Mesothelial cell of epicardium (in vitro differentiated cells): ENCODE measurements around the gene ZBTB47. TPM values are rescaled to one million over a fixed set of nuclear protein-coding genes. Genes with fewer than 3 reads are reported as not detected.
A peak's percentile ranks its signal among the peaks of the same experiment; 100 is the strongest.

Experiments used
- DNase-seq, 2 experiments: peaks; one replicate each; pipeline ENCODE4 v3.0.0; 2021; ENCODE audit warnings: low spot score in 2 of 2; ENCODE audit not compliant: unreplicated experiment in 2 of 2
- H3K27ac Mint-ChIP-seq: 2 replicates; pipeline ENCODE4 v1.8.0; 2021; ENCODE audit warnings: mixed read lengths
- H3K27me3 Mint-ChIP-seq: 2 replicates; pipeline ENCODE4 v1.8.0; 2021; ENCODE audit warnings: low read depth, mixed read lengths
- H3K36me3 Mint-ChIP-seq: 2 replicates; pipeline ENCODE4 v1.8.0; 2021; ENCODE audit warnings: mixed read lengths
- H3K4me1 Mint-ChIP-seq: 2 replicates; pipeline ENCODE4 v1.8.0; 2021; ENCODE audit warnings: mixed read lengths
- H3K4me3 Mint-ChIP-seq: 2 replicates; pipeline ENCODE4 v1.8.0; 2021; ENCODE audit warnings: mild to moderate bottlenecking, moderate library complexity, mixed read lengths
- H3K9me3 Mint-ChIP-seq: 2 replicates; pipeline ENCODE4 v1.8.0; 2021; ENCODE audit warnings: mixed read lengths
- CTCF ChIP-seq: fragments of 200-600 bp; sonication (generic); IDR thresholded peaks from one replicate; pipeline ENCODE4 v1.5.0; 2021; ENCODE audit warnings: antibody characterized with exemption; ENCODE audit not compliant: unreplicated experiment
- total RNA-seq: library from RNA; stranded (reverse); gene quantifications from 3 replicates; pipeline ENCODE4 v1.2.1, GENCODE V29; 2021

ZBTB47 gene
- total RNA-seq, 1 donor from 2014 or later: 23.6 TPM

GRCh38 chr3:42698216-42698910 is 44.9 kb downstream of the ZBTB47 start:
- no peak for DNase-seq
- Mint-ChIP-seq H3K4me1 (no peaks in the 10 kb centered on the region), H3K4me3 (no peak overlapping the region), H3K9me3 (no peaks in the 10 kb centered on the region), H3K27me3 (peaks cover 12% of the 10 kb centered on the region), H3K36me3 (no peaks in the 10 kb centered on the region), H3K27ac (no peak overlapping the region)
- TF ChIP-seq CTCF: no peak

- peak in 1 of 2 experiments; percentile 35 for DNase-seq
- Mint-ChIP-seq H3K4me3 (no peak overlapping the region), H3K27ac (no peak overlapping the region), H3K4me1 (no peaks in the 10 kb centered on the region), H3K27me3 (peaks cover 14% of the 10 kb centered on the region), H3K9me3 (no peaks in the 10 kb centered on the region), H3K36me3 (no peaks in the 10 kb centered on the region)
- TF ChIP-seq CTCF: no peak
Measured at GRCh38 chr3:42698911-42699230, 45.4 kb downstream of the ZBTB47 start.

GRCh38 chr3:42699511-42699971 is 46.0 kb downstream of the ZBTB47 start:
- Mint-ChIP-seq H3K36me3 (no peaks in the 10 kb centered on the region), H3K4me3 (no peak overlapping the region), H3K27me3 (peaks cover 14% of the 10 kb centered on the region), H3K9me3 (no peaks in the 10 kb centered on the region), H3K27ac (no peak overlapping the region), H3K4me1 (no peaks in the 10 kb centered on the region)
- DNase-seq: peak; percentile 14 to 19
- TF ChIP-seq CTCF: no peak

- DNase-seq: peak; percentile 16 to 26
- Mint-ChIP-seq H3K27ac (no peak overlapping the region), H3K4me1 (no peaks in the 10 kb centered on the region), H3K36me3 (no peaks in the 10 kb centered on the region), H3K27me3 (peaks cover 17% of the 10 kb centered on the region), H3K4me3 (no peak overlapping the region), H3K9me3 (no peaks in the 10 kb centered on the region)
- TF ChIP-seq CTCF: no peak
Measured at GRCh38 chr3:42700366-42701288, 47.1 kb downstream of the ZBTB47 start.

- Mint-ChIP-seq H3K27me3 (peaks cover 22% of the 10 kb centered on the region), H3K36me3 (no peaks in the 10 kb centered on the region), H3K4me3 (no peak overlapping the region), H3K4me1 (no peaks in the 10 kb centered on the region), H3K9me3 (no peaks in the 10 kb centered on the region), H3K27ac (no peak overlapping the region)
- no peak for TF ChIP-seq CTCF
- DNase-seq: peak; percentile 44 to 71
Measured at GRCh38 chr3:42701371-42702065, 48.0 kb downstream of the ZBTB47 start.
